Stomach smooth muscle (tissue), 2 donors: Measurements from ENCODE around the gene RELL2.
"Not testable (repeated sequence)": the region's sequence is repeated elsewhere in the genome, so short reads cannot be mapped to it uniquely, and the experiment has no call there.

Experiments used
- H3K27ac ChIP-seq: one replicate; pipeline ENCODE4 v1.7.0; 2013; ENCODE audit warnings: mild to moderate bottlenecking, low read length, inconsistent platforms
- H3K27me3 ChIP-seq, 2 donors: one replicate each; pipeline ENCODE4 v1.7.0; 2013; ENCODE audit warnings: low read length in 2 of 2; ENCODE audit not compliant: insufficient read depth in 2 of 2, control insufficient read depth in 1 of 2
- H3K36me3 ChIP-seq, 2 donors: one replicate each; pipeline ENCODE4 v1.7.0; 2013; ENCODE audit warnings: low read length in 2 of 2; ENCODE audit not compliant: control insufficient read depth in 2 of 2, insufficient read depth in 2 of 2
- H3K4me1 ChIP-seq: one replicate; pipeline ENCODE4 v1.7.0; 2013; ENCODE audit warnings: low read length; ENCODE audit not compliant: control insufficient read depth, insufficient read depth
- H3K4me3 ChIP-seq, 2 donors: one replicate each; pipeline ENCODE4 v1.7.0; 2013; ENCODE audit warnings: low read length in 2 of 2
- H3K9ac ChIP-seq, 2 donors: one replicate each; pipeline ENCODE4 v1.7.0; 2013; ENCODE audit warnings: low read length in 2 of 2, mild to moderate bottlenecking in 1 of 2
- H3K9me3 ChIP-seq, 2 donors: one replicate each; pipeline ENCODE4 v1.7.0; 2013; ENCODE audit warnings: low read length in 2 of 2; ENCODE audit not compliant: control insufficient read depth in 2 of 2
- donor health status: healthy.
- donor health status: Pancreatic carcinoma.

Gene RELL2

DNA sequence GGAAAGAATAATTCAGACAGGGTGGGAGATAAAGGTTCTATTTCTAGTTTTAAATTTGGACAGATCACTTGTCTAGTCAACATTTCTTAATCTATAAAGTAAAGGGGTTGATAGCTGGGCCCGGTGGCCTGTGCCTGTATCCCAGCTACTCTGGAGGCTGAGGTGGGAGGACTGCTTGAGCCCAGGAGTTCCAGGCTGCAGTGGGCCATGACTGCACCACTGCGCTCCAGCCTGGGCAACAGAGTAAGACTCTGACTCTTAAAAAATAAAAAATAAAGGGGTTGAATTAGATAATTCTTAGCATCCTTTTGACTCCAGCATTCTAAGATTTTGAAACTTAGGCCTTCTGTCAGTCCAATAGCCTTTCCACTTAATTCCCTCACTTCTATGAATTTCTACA lies 28.8 kb upstream of the RELL2 start:
- Histone ChIP-seq H3K36me3 (no peaks in the 10 kb centered on the region), H3K4me3 (no peak overlapping the region), H3K9me3 (no peaks in the 10 kb centered on the region), H3K27ac (no peak overlapping the region), H3K4me1 (peaks cover 4% of the 10 kb centered on the region), H3K27me3 (no peaks in the 10 kb centered on the region), H3K9ac (no peak overlapping the region)

DNA sequence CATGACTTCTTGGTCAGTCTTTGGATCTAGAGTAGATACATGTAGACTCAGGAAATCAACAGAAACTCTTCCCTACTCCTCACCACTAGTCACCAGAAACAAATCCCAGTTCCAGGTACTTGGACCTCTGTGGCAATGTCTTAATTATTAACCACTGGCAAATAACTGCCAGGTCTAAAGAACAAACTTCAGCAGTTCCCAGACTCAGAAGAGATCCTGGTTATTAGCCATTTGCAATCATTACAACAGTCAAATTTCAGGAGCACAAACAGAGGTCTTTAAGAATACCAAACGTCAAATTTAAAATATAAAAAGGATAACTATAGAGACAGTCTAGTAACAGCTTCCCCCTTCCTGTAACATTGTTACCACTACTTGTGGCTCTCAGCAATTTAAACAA lies 28.2 kb upstream of the RELL2 start:
- Histone ChIP-seq H3K9me3 (no peaks in the 10 kb centered on the region), H3K27ac (no peak overlapping the region), H3K4me3 (no peak overlapping the region), H3K27me3 (no peaks in the 10 kb centered on the region), H3K4me1 (peaks cover 4% of the 10 kb centered on the region), H3K9ac (no peak overlapping the region), H3K36me3 (no peaks in the 10 kb centered on the region)

GRCh38 chr5:141609044-141609443 lies 27.8 kb upstream of the RELL2 start:
- no peaks in the 10 kb centered on the region for H3K9me3 ChIP-seq
- no peak overlapping the region for H3K4me3 ChIP-seq
- H3K9ac ChIP-seq = no peak overlapping the region
- H3K27me3 ChIP-seq = no peaks in the 10 kb centered on the region
- H3K4me1 ChIP-seq = no peaks in the 10 kb centered on the region
- H3K27ac ChIP-seq = no peak overlapping the region
- no peaks in the 10 kb centered on the region for H3K36me3 ChIP-seq

- H3K36me3 ChIP-seq, H3K9me3 ChIP-seq, H3K27me3 ChIP-seq, H3K9ac ChIP-seq, H3K4me3 ChIP-seq, H3K27ac ChIP-seq, H3K4me1 ChIP-seq: not testable (repeated sequence)
These were observed 26.9 kb upstream of the RELL2 start for GRCh38 chr5:141609921-141610320.

GRCh38 chr5:141611289-141611688 lies 25.5 kb upstream of the RELL2 start:
- Histone ChIP-seq H3K27ac (no peak overlapping the region), H3K9me3 (no peaks in the 10 kb centered on the region), H3K4me1 (no peaks in the 10 kb centered on the region), H3K4me3 (no peak overlapping the region), H3K9ac (no peak overlapping the region), H3K36me3 (no peaks in the 10 kb centered on the region), H3K27me3 (no peaks in the 10 kb centered on the region)

- H3K27me3 ChIP-seq = no peaks in the 10 kb centered on the region
- peaks cover 7% of the 10 kb centered on the region for H3K4me1 ChIP-seq
- no peak overlapping the region for H3K27ac ChIP-seq
- no peak overlapping the region for H3K4me3 ChIP-seq
- no peaks in the 10 kb centered on the region for H3K9me3 ChIP-seq
- no peak overlapping the region for H3K9ac ChIP-seq
- no peaks in the 10 kb centered on the region for H3K36me3 ChIP-seq
These were observed 23.5 kb upstream of the RELL2 start for GRCh38 chr5:141613344-141613743.

DNA sequence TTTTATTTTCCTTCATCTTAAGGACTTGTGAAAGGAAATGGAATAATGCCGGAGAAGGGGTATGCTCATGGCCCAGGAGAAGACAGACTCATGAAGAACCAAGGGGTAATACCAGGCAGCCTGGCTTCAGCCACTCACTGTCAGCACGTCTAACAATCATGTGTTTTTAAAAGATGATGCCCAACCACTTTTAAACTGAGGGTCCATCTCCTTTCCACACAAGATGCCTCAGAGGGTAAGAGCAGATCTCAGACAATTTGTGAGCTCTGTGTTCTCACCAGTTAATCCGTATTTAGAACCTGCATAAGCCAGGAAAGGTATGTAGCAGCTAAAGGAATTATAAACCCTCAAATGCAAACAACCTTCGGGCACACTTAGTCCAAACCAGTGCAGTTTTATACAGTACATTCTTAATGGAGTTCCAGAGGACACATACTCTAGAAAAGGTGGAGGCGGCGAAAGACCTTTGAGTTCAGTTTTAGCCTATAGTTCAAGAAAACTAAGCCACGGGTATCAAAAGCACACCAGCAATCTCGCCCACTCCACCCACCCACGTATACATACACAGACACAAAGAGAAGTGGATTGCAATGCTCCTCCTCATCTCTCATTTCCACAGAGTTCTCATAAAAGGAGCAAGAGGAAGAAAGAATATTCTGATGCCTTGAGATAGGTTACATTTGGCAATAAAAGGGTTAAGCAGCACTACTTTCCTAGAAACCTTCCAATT lies 20.6 kb upstream of the RELL2 start:
- no peak overlapping the region for H3K9ac ChIP-seq
- H3K9me3 ChIP-seq = no peaks in the 10 kb centered on the region
- no peak overlapping the region for H3K27ac ChIP-seq
- no peaks in the 10 kb centered on the region for H3K27me3 ChIP-seq
- H3K36me3 ChIP-seq = peaks cover 1 to 5% of the 10 kb centered on the region in 2 donors
- H3K4me1 ChIP-seq = peaks cover 11% of the 10 kb centered on the region
- H3K4me3 ChIP-seq = no peak overlapping the region

DNA sequence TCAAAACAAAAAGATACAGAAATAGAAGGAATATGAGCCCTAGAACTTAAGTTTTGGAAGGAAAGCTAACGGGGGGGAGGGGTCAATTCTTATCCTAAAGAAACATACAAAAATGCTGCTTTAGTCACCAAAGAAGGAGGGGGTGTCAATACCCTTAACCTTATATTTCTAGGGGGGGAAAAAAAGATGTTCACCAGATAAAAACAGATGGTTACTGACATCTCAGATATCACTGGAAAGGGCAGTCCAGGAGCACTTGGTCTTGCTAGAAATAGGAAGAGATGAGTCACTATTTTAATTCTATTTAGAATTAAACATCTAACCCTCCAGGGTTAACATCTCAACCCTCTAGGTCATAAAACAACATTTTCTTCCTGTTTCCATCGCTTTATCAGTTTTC lies 19.7 kb upstream of the RELL2 start:
- no peaks in the 10 kb centered on the region for H3K27me3 ChIP-seq
- peak overlapping the region in 1 of 2 donors; percentile 14 for H3K9ac ChIP-seq
- H3K27ac ChIP-seq = peak overlapping the region; percentile 33
- peak overlapping the region in 1 of 2 donors; percentile 77 for H3K4me3 ChIP-seq
- peaks cover 11% of the 10 kb centered on the region for H3K4me1 ChIP-seq
- no peaks in the 10 kb centered on the region for H3K9me3 ChIP-seq
- H3K36me3 ChIP-seq = peaks cover 10 to 14% of the 10 kb centered on the region in 2 donors

- H3K4me1 ChIP-seq = peaks cover 11% of the 10 kb centered on the region
- peak overlapping the region; percentile 33 for H3K27ac ChIP-seq
These were observed 19.1 kb upstream of the RELL2 start for GRCh38 chr5:141617682-141618029.

DNA sequence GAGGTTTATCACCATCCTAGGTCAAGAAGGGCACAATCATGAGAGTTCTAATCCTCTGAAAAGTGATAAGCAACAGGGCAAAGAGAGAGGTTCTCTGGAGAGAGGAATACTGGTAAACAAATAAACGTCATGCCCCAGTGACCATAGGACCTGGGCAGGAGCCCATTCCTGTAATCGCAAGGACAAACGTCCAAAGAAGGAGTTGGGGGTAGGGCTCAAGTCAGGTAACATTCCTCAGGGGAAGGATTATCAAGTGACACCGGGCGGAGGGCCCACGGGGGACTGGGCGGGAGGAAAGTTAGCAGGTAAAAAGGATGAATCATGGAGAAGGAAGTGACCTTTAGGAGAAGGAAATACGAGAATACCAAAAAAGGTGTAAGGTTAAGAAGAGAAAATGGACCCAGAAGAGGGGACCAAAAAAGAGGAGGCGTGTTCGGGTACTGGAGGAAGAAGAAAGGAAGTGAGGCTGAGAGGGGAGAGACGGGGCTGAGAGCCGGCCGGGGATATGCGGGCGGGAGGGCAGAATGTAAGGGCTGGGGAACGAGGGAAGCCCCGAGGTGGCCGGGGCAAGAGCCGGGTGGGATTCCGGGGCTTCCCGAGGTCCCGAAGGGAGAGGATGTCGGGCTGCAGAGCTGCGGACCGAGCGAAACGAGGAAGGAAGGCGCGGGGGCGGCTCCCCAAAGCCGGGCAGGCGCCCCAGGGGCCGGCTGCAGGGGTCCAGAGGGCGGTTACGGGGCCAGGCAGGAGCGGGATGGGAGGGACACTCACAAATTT lies 18.6 kb upstream of the RELL2 start:
- H3K27me3 ChIP-seq = no peaks in the 10 kb centered on the region

More at GRCh38 chr5:141617682-141618029, 19.1 kb upstream of the RELL2 start:
- Histone ChIP-seq H3K4me3 (peak overlapping the region; percentile 38 to 77), H3K27me3 (no peaks in the 10 kb centered on the region), H3K9ac (peak overlapping the region; percentile 75 to 76), H3K36me3 (peaks cover 10 to 16% of the 10 kb centered on the region in 2 donors), H3K9me3 (no peaks in the 10 kb centered on the region)

More for the DNA sequence above, 18.6 kb upstream of the RELL2 start:
- H3K4me3 ChIP-seq = peak overlapping the region; percentile 38 to 77
- H3K4me1 ChIP-seq = peaks cover 11% of the 10 kb centered on the region
- H3K9me3 ChIP-seq = no peaks in the 10 kb centered on the region
- peak overlapping the region; percentile 75 to 76 for H3K9ac ChIP-seq
- peak overlapping the region; percentile 33 for H3K27ac ChIP-seq
- H3K36me3 ChIP-seq = peaks cover 13 to 19% of the 10 kb centered on the region in 2 donors
